ENCODE measurements around the gene NKX1-1.

- no peak for TF ChIP-seq EP300 (IDR thresholded peaks at IDR 0.05)
- no peak for TF ChIP-seq CTCF (IDR thresholded peaks at IDR 0.05)
These were observed 22.3 kb downstream of the NKX1-1 start for GRCh38 chr4:1383728-1384591.

Data from suprapubic skin (tissue), 3 donors.